ENCODE data around the gene SIK3.

The SIK3 gene

DNA sequence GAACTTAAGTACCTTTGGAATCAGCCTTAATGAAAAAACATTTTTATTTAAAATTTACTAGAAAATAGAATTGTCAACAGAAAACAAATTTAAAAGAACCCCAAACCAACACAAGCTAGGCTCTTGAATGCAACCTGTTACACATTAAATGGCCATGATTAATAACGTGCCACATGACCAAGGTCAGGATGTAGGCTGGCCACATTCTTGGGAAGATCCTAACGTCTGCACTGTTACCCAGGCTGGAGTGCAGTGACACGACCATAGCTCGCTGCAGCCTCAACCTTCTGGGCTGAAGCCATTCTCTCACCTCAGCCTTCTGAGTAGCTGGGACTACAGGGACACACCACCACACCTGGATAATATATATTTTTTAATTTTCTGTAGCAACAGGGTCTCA, 134.4 kb downstream of the SIK3 start:
- TF ChIP-seq POLR2AphosphoS5 (IDR thresholded peaks at IDR 0.05; ENCODE audit: low read depth, low read length) (no peak), TAF1 (IDR thresholded peaks at IDR 0.05; ENCODE audit: borderline replicate concordance, insufficient read depth, low read length) (no peak), SIN3A (IDR thresholded peaks at IDR 0.05; ENCODE audit: borderline replicate concordance, insufficient read depth, low read length) (no peak), FOXP2 (optimal IDR thresholded peaks at IDR 0.05; ENCODE audit: borderline replicate concordance, extremely low read depth, extremely low read length, insufficient read depth) (no peak)
- TF ChIP-seq, protein P1, sequence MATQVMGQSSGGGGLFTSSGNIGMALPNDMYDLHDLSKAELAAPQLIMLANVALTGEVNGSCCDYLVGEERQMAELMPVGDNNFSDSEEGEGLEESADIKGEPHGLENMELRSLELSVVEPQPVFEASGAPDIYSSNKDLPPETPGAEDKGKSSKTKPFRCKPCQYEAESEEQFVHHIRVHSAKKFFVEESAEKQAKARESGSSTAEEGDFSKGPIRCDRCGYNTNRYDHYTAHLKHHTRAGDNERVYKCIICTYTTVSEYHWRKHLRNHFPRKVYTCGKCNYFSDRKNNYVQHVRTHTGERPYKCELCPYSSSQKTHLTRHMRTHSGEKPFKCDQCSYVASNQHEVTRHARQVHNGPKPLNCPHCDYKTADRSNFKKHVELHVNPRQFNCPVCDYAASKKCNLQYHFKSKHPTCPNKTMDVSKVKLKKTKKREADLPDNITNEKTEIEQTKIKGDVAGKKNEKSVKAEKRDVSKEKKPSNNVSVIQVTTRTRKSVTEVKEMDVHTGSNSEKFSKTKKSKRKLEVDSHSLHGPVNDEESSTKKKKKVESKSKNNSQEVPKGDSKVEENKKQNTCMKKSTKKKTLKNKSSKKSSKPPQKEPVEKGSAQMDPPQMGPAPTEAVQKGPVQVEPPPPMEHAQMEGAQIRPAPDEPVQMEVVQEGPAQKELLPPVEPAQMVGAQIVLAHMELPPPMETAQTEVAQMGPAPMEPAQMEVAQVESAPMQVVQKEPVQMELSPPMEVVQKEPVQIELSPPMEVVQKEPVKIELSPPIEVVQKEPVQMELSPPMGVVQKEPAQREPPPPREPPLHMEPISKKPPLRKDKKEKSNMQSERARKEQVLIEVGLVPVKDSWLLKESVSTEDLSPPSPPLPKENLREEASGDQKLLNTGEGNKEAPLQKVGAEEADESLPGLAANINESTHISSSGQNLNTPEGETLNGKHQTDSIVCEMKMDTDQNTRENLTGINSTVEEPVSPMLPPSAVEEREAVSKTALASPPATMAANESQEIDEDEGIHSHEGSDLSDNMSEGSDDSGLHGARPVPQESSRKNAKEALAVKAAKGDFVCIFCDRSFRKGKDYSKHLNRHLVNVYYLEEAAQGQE (IDR thresholded peaks at IDR 0.05; ENCODE audit: insufficient read depth in 1 of 2, low read depth in 2 of 2, low read length in 2 of 2) = no peak

DNA sequence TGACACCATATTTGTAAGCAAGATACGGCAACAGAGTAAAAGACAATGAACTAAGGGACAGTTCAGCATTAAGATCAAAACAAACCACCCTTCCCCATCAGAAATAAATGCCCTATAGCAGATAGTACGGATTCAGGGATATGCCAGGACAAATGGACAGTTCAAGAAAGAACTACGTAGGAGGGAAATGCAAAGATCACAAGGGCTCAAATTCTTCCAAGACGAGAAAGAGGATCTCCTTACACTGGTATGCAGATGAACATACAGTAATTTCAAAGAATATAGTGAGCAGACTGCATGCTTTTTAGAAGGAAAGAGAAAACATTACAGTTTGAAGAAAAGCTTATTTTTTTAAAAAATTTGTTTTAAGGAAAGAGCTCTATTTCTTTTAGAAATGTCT, 136.1 kb downstream of the SIK3 start:
- no peak for TF ChIP-seq POLR2AphosphoS5 (IDR thresholded peaks at IDR 0.05; ENCODE audit: low read depth, low read length)
- TF ChIP-seq TAF1 (IDR thresholded peaks at IDR 0.05; ENCODE audit: borderline replicate concordance, insufficient read depth, low read length) = no peak
- TF ChIP-seq FOXP2 (optimal IDR thresholded peaks at IDR 0.05; ENCODE audit: borderline replicate concordance, extremely low read depth, extremely low read length, insufficient read depth) = no peak
- TF ChIP-seq, protein P1 (IDR thresholded peaks at IDR 0.05; ENCODE audit: insufficient read depth in 1 of 2, low read depth in 2 of 2, low read length in 2 of 2) = no peak
- no peak for TF ChIP-seq SIN3A (IDR thresholded peaks at IDR 0.05; ENCODE audit: borderline replicate concordance, insufficient read depth, low read length)

DNA sequence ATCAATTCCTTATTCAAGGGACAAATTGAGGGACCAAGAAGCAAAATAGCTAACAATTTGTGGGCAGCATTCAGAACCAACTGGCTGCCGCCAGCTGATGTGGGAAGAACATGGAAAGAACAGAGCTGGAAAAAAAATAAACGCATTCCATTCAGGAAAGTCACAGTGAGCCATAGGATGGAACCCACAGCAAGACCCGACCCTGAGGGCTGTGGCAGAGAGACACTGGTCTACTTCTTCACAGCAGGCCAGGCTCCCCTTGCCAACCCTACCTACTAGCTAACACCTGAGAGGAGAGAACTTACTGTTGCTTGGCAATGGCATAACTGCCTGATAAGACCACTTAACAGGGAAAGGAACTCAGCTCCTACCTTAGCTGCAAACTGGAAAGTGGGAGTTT, 137.3 kb downstream of the SIK3 start:
- no peak for TF ChIP-seq FOXP2 (optimal IDR thresholded peaks at IDR 0.05; ENCODE audit: borderline replicate concordance, extremely low read depth, extremely low read length, insufficient read depth)
- TF ChIP-seq, protein P1 (IDR thresholded peaks at IDR 0.05; ENCODE audit: insufficient read depth in 1 of 2, low read depth in 2 of 2, low read length in 2 of 2) = no peak
- no peak for TF ChIP-seq SIN3A (IDR thresholded peaks at IDR 0.05; ENCODE audit: borderline replicate concordance, insufficient read depth, low read length)
- no peak for TF ChIP-seq POLR2AphosphoS5 (IDR thresholded peaks at IDR 0.05; ENCODE audit: low read depth, low read length)
- no peak for TF ChIP-seq TAF1 (IDR thresholded peaks at IDR 0.05; ENCODE audit: borderline replicate concordance, insufficient read depth, low read length)

DNA sequence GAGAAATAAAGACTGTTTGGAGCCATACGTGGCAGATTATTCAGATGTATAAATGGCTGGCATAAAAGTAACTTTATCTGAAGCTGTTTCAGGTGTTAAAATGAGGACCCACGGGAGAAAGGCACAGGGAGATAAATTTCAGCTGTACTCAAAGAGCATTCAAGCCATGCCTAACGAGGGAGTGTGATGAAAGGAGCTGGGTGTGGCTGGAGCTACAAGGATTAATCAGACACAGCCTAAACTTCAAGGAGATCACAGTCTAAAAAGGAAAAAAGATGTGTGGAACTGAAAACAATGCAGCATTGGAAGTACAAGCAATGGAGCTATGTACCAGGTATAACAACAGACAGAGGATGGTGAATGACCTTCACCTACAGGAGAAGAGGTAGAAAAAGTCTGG, 140.0 kb downstream of the SIK3 start:
- TF ChIP-seq POLR2AphosphoS5 (IDR thresholded peaks at IDR 0.05; ENCODE audit: low read depth, low read length) = no peak
- no peak for TF ChIP-seq SIN3A (IDR thresholded peaks at IDR 0.05; ENCODE audit: borderline replicate concordance, insufficient read depth, low read length)
- TF ChIP-seq FOXP2 (optimal IDR thresholded peaks at IDR 0.05; ENCODE audit: borderline replicate concordance, extremely low read depth, extremely low read length, insufficient read depth) = no peak
- TF ChIP-seq TAF1 (IDR thresholded peaks at IDR 0.05; ENCODE audit: borderline replicate concordance, insufficient read depth, low read length) = no peak
- TF ChIP-seq, protein P1 (IDR thresholded peaks at IDR 0.05; ENCODE audit: insufficient read depth in 1 of 2, low read depth in 2 of 2, low read length in 2 of 2) = no peak

DNA sequence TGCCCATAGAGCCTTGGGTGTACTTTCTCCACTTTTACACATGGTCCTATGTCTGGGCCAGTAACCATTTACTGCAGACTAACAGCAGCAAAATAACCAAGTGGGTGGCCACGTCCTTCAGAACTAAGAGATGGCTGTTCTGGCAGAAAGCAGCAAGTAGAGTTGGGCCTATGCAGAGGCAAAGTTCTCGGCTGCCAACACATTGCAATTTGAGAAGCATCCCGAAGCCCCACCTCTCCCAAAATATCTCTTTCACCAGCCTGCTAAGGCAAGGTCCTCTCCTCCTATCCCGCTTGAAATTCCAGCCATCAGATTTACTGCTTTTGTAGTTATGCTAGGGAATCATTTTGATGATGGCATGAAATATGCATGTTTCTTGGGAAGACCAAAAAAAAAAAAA, 142.3 kb downstream of the SIK3 start:
- TF ChIP-seq TAF1 (IDR thresholded peaks at IDR 0.05; ENCODE audit: borderline replicate concordance, insufficient read depth, low read length) = no peak
- no peak for TF ChIP-seq FOXP2 (optimal IDR thresholded peaks at IDR 0.05; ENCODE audit: borderline replicate concordance, extremely low read depth, extremely low read length, insufficient read depth)
- TF ChIP-seq POLR2AphosphoS5 (IDR thresholded peaks at IDR 0.05; ENCODE audit: low read depth, low read length) = no peak
- TF ChIP-seq SIN3A (IDR thresholded peaks at IDR 0.05; ENCODE audit: borderline replicate concordance, insufficient read depth, low read length) = no peak
- TF ChIP-seq, protein P1 (IDR thresholded peaks at IDR 0.05; ENCODE audit: insufficient read depth in 1 of 2, low read depth in 2 of 2, low read length in 2 of 2) = no peak
